IMR-90 (cell line): ENCODE measurements around the gene GXYLT1. TPM values are rescaled to one million over a fixed set of nuclear protein-coding genes. Genes with fewer than 3 reads are reported as not detected.

ENCODE experiments used
- ATAC-seq: fragments of 200-7000 bp; cut with Tn5 transposase; 2 replicates; pipeline ENCODE4 v1.9.1; 2020; ENCODE audit warnings: low read depth, mild to moderate bottlenecking, moderate library complexity
- BruUV-seq: library from RNA; stranded (reverse); fragments of 400-500 nt; replicated peaks from 2 replicates; lab custom pipeline; 2021; lab: Mats Ljungman, UMichigan
- CTCF ChIA-PET: fragments of 300-600 bp; formaldehyde crosslinking; extraction: SDS; loops from one replicate; lab custom pipeline; 2021; ENCODE audit warnings: antibody characterized with exemption; lab: Yijun Ruan, JAX
- POLR2A ChIA-PET: fragments of 300-600 bp; sonication (Branson Sonifier 250); formaldehyde crosslinking; loops from one replicate; lab custom pipeline; 2022; ENCODE audit warnings: antibody characterized with exemption; ENCODE audit not compliant: unreplicated experiment; lab: Charles Lee
- DNase-seq: peaks from one replicate; pipeline ENCODE4 v3.0.0; 2013
- H2AFZ ChIP-seq: replicated peaks from 2 replicates; pipeline ENCODE3; 2013; ENCODE audit warnings: low read length, mild to moderate bottlenecking; ENCODE audit not compliant: poor library complexity
- H2AK5ac ChIP-seq: 2 replicates; pipeline ENCODE4 v1.6.1; 2013; ENCODE audit warnings: low read depth, low read length, inconsistent platforms
- H2AK9ac ChIP-seq: replicated peaks from 2 replicates; pipeline ENCODE3; 2013; ENCODE audit warnings: mild to moderate bottlenecking, low read depth, low read length, moderate library complexity; ENCODE audit not compliant: poor library complexity
- H2BK120ac ChIP-seq: 2 replicates; pipeline ENCODE4 v1.6.1; 2013; ENCODE audit warnings: low read depth, low read length, inconsistent platforms
- H2BK15ac ChIP-seq: 3 replicates; pipeline ENCODE4 v1.6.1; 2013; ENCODE audit warnings: low read depth, low read length, inconsistent platforms
- H2BK20ac ChIP-seq: 2 replicates; pipeline ENCODE4 v1.6.1; 2013; ENCODE audit warnings: low read depth, mild to moderate bottlenecking, inconsistent platforms, low read length, moderate library complexity
- H2BK5ac ChIP-seq: 2 replicates; pipeline ENCODE4 v1.6.1; 2013; ENCODE audit warnings: mild to moderate bottlenecking, low read depth, low read length, inconsistent platforms; ENCODE audit not compliant: poor library complexity, severe bottlenecking
- H3K14ac ChIP-seq: replicated peaks from 2 replicates; pipeline ENCODE4 v1.6.1; 2013; ENCODE audit warnings: low read depth, low read length, inconsistent platforms
- H3K18ac ChIP-seq: 2 replicates; pipeline ENCODE4 v1.6.1; 2013; ENCODE audit warnings: low read depth, low read length, control low read depth
- H3K23ac ChIP-seq: 2 replicates; pipeline ENCODE4 v1.6.1; 2013; ENCODE audit warnings: low read depth, low read length, inconsistent platforms
- H3K27ac ChIP-seq: 2 replicates; pipeline ENCODE4 v1.5.1; 2013; ENCODE audit warnings: mild to moderate bottlenecking, control low read depth, low read length; ENCODE audit not compliant: insufficient read depth
- H3K27me3 ChIP-seq: 2 replicates; pipeline ENCODE4 v1.6.1; 2013; ENCODE audit warnings: low read length; ENCODE audit not compliant: control insufficient read depth, insufficient read depth
- H3K36me3 ChIP-seq: 2 replicates; pipeline ENCODE4 v1.6.1; 2013; ENCODE audit warnings: low read length, mixed read lengths; ENCODE audit not compliant: control insufficient read depth, insufficient read depth
- H3K4ac ChIP-seq: 2 replicates; pipeline ENCODE4 v1.6.1; 2013; ENCODE audit warnings: low read depth, low read length, inconsistent platforms
- H3K4me1 ChIP-seq: 2 replicates; pipeline ENCODE4 v1.6.1; 2013; ENCODE audit warnings: low read length, mixed read lengths; ENCODE audit not compliant: control insufficient read depth, insufficient read depth
- H3K4me2 ChIP-seq: 2 replicates; pipeline ENCODE4 v1.6.1; 2013; ENCODE audit warnings: low read depth, mild to moderate bottlenecking, control low read depth, low read length, moderate library complexity
- H3K4me3 ChIP-seq: 2 replicates; pipeline ENCODE4 v1.5.1; 2013; ENCODE audit warnings: low read depth, mild to moderate bottlenecking, control low read depth, low read length, moderate library complexity; ENCODE audit not compliant: insufficient read depth
- H3K56ac ChIP-seq: 2 replicates; pipeline ENCODE4 v1.6.1; 2013; ENCODE audit warnings: low read length, inconsistent platforms; ENCODE audit not compliant: insufficient read depth; ENCODE audit errors: extremely low read depth
- H3K79me1 ChIP-seq, 2 experiments: 2 replicates each; pipeline ENCODE4 v1.6.1; 2013; ENCODE audit warnings: low read length in 2 of 2, inconsistent platforms in 1 of 2, low read depth in 1 of 2
- H3K9ac ChIP-seq: 2 replicates; pipeline ENCODE4 v1.6.1; 2013; ENCODE audit warnings: low read depth, low read length, control low read depth
- H3K9me1 ChIP-seq: 2 replicates; pipeline ENCODE4 v1.6.1; 2013; ENCODE audit warnings: low read length, inconsistent platforms; ENCODE audit not compliant: insufficient read depth
- H3K9me3 ChIP-seq: 2 replicates; pipeline ENCODE4 v1.6.1; 2013; ENCODE audit warnings: low read length; ENCODE audit not compliant: control insufficient read depth, insufficient read depth
- H4K20me1 ChIP-seq: 2 replicates; pipeline ENCODE4 v1.6.1; 2013; ENCODE audit warnings: low read length, inconsistent platforms; ENCODE audit not compliant: insufficient read depth
- H4K5ac ChIP-seq: 2 replicates; pipeline ENCODE4 v1.6.1; 2013; ENCODE audit warnings: mild to moderate bottlenecking, low read depth, low read length, control low read depth
- H4K8ac ChIP-seq, 2 experiments: 2 replicates each; pipeline ENCODE4 v1.6.1; 2013; ENCODE audit warnings: low read depth in 2 of 2, low read length in 2 of 2, control low read depth in 1 of 2, inconsistent platforms in 1 of 2
- H4K91ac ChIP-seq: 2 replicates; pipeline ENCODE4 v1.6.1; 2013; ENCODE audit warnings: low read depth, low read length, inconsistent platforms; ENCODE audit not compliant: insufficient read depth
- BHLHE40 ChIP-seq: fragments of 150-350 bp; IDR thresholded peaks from 2 replicates; pipeline ENCODE4 v1.6.1; 2016; ENCODE audit warnings: mild to moderate bottlenecking, low read depth, low read length
- CEBPB ChIP-seq: IDR thresholded peaks from 2 replicates; pipeline ENCODE4 v1.6.1; 2012; ENCODE audit warnings: low read depth, low read length, improper control_type of control experiment
- CHD1 ChIP-seq: IDR thresholded peaks from 2 replicates; pipeline ENCODE4 v1.6.1; 2012; ENCODE audit warnings: low read depth, low read length, improper control_type of control experiment
- ELK1 ChIP-seq: fragments of 150-350 bp; IDR thresholded peaks from 2 replicates; pipeline ENCODE4 v1.6.1; 2016; ENCODE audit warnings: low read depth, mild to moderate bottlenecking, low read length, moderate library complexity, borderline replicate concordance
- FOS ChIP-seq: fragments of 150-350 bp; IDR thresholded peaks from 2 replicates; pipeline ENCODE4 v1.6.1; 2016; ENCODE audit warnings: low read depth, low read length
- MAFK ChIP-seq: IDR thresholded peaks from 2 replicates; pipeline ENCODE4 v1.6.1; 2012; ENCODE audit warnings: low read depth, low read length, improper control_type of control experiment
- MAZ ChIP-seq: IDR thresholded peaks from 2 replicates; pipeline ENCODE4 v1.6.1; 2012; ENCODE audit warnings: low read depth, mild to moderate bottlenecking, low read length, improper control_type of control experiment, moderate library complexity, borderline replicate concordance
- MXI1 ChIP-seq: IDR thresholded peaks from 2 replicates; pipeline ENCODE4 v1.6.1; 2012; ENCODE audit warnings: low read depth, mild to moderate bottlenecking, low read length, moderate library complexity, borderline replicate concordance
- NFE2L2 ChIP-seq: fragments of 150-350 bp; IDR thresholded peaks from 2 replicates; pipeline ENCODE4 v1.6.1; 2016; ENCODE audit warnings: low read depth, mild to moderate bottlenecking, low read length
- POLR2A ChIP-seq: IDR thresholded peaks from 2 replicates; pipeline ENCODE4 v1.6.1; 2012; ENCODE audit warnings: mild to moderate bottlenecking, low read depth, low read length
- RAD21 ChIP-seq: IDR thresholded peaks from 2 replicates; pipeline ENCODE4 v1.6.1; 2012; ENCODE audit warnings: low read length, improper control_type of control experiment
- RCOR1 ChIP-seq: IDR thresholded peaks from 2 replicates; pipeline ENCODE4 v1.6.1; 2012; ENCODE audit warnings: mild to moderate bottlenecking, low read length, improper control_type of control experiment; ENCODE audit not compliant: insufficient replicate concordance
- RFX5 ChIP-seq: IDR thresholded peaks from 2 replicates; pipeline ENCODE4 v1.8.0; 2012; ENCODE audit warnings: low read depth, mild to moderate bottlenecking, low read length, moderate library complexity
- SMC3 ChIP-seq: fragments of 150-350 bp; IDR thresholded peaks from 2 replicates; pipeline ENCODE4 v1.6.1; 2016; ENCODE audit warnings: low read depth, mild to moderate bottlenecking, antibody characterized with exemption, low read length, moderate library complexity
- WGBS, 2 experiments: methylation state at CpG; one replicate each; pipeline versions ENCODE4 v1.1.5 to v1.1.7; 2013; ENCODE audit warnings: missing lambda C conversion rate in 2 of 2; ENCODE audit not compliant: insufficient read length in 1 of 2; ENCODE audit errors: extremely low coverage in 2 of 2; 5-methylcytosine and 5-hydroxymethylcytosine counted together
- dilution Hi-C: fragments of 300-500 bp; cut with HindIII; formaldehyde crosslinking; loops from one replicate; pipeline ENCODE4 v1.14.3; 2018; ENCODE audit warnings: low sequenced_read_pairs; ENCODE audit not compliant: unreplicated experiment
- in situ Hi-C: fragments of 300-500 bp; cut with MboI; formaldehyde crosslinking; loops from 3 replicates; pipeline ENCODE4 v1.14.3; 2019; ENCODE audit warnings: low sequenced_read_pairs, inconsistent platforms, mixed read lengths
- intact Hi-C: fragments of 100-400 bp; cut with micrococcal nuclease; formaldehyde crosslinking; loops from 2 replicates; pipeline ENCODE4 v1.10.0; 2022
- polyA plus RNA-seq, 3 experiments: library from polyadenylated mRNA; depleted of rRNA; stranded (reverse); fragments of >200 nt; gene quantifications; 2 replicates each; pipeline ENCODE4 v1.2.3, GENCODE V29; 2012; ENCODE audit warnings: low replicate concordance in 1 of 3
- total RNA-seq: library from RNA; depleted of rRNA; stranded (reverse); fragments of >200 nt; gene quantifications from 2 replicates; pipeline ENCODE4 v1.2.3, GENCODE V29; 2012
- TF ChIP-seq, protein P1 (sequence below): conservative IDR thresholded peaks from 2 replicates; pipeline ENCODE4 v1.5.1; 2012; ENCODE audit warnings: mild to moderate bottlenecking, low read depth, low read length, improper control_type of control experiment
- TF ChIP-seq, protein P2 (sequence below): fragments of 150-350 bp; IDR thresholded peaks from 2 replicates; pipeline ENCODE4 v1.6.1; 2017; ENCODE audit warnings: mild to moderate bottlenecking, antibody characterized with exemption, low read length, low read depth

The GXYLT1 gene
- total and polyA plus RNA-seq, 2 of the 4 experiments (the other 2 are of a cell fraction): 8.5 to 8.6 TPM

DNA sequence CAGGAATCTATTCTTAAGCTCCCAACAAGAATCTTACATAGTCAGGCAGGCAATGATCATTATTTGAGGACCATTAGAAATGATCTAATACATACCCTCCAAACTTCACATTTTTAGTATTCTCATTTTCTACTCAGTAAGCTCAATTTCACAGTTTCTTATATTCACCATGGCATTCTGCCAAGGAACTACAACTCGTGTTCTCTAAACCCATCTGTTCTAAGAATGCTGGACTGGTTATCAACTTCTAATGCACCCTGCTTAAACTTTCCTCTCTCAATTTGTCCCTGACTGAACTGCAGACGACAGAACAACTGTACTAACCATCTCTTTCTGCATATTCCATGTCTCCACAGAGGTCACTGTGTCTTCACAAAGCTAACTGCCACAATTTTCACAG lies 58.6 kb downstream of the GXYLT1 start:
- POLR2A ChIA-PET: no interaction called here

More for the DNA sequence above, 58.6 kb downstream of the GXYLT1 start:
- CTCF ChIA-PET: no interaction called here
- H3K4me3 ChIP-seq: no peak overlapping the region
- no peak overlapping the region for H4K5ac ChIP-seq
- no peak overlapping the region for H3K4me2 ChIP-seq
- no peak overlapping the region for H3K14ac ChIP-seq
- no peaks in the 10 kb centered on the region for H3K9me3 ChIP-seq
- no peak overlapping the region for H3K4ac ChIP-seq
- H3K36me3 ChIP-seq: no peaks in the 10 kb centered on the region; the same call in 1 of the 2 replicates
- 21% methylated on average over 2 of the region's 2 CpGs; no CpG with 5 or more reads in 1 of the 2 experiments for WGBS, 2 experiments
- no peak overlapping the region for H2BK5ac ChIP-seq
- H2AK5ac ChIP-seq: no peak overlapping the region
- peaks cover 4 to 7% of the 10 kb centered on the region in 2 experiments; a peak in 2 of 4 replicates for H3K79me1 ChIP-seq
- H2BK120ac ChIP-seq: no peak overlapping the region
- no peak for ATAC-seq
- no peak overlapping the region for H2AK9ac ChIP-seq
- BruUV-seq: no TSS peak
- no peak for TF ChIP-seq RCOR1
- TF ChIP-seq BHLHE40: no peak
- no peak for TF ChIP-seq MXI1
- TF ChIP-seq ELK1: no peak
- TF ChIP-seq MAZ: no peak
- TF ChIP-seq MAFK: no peak
- TF ChIP-seq, protein P1, sequence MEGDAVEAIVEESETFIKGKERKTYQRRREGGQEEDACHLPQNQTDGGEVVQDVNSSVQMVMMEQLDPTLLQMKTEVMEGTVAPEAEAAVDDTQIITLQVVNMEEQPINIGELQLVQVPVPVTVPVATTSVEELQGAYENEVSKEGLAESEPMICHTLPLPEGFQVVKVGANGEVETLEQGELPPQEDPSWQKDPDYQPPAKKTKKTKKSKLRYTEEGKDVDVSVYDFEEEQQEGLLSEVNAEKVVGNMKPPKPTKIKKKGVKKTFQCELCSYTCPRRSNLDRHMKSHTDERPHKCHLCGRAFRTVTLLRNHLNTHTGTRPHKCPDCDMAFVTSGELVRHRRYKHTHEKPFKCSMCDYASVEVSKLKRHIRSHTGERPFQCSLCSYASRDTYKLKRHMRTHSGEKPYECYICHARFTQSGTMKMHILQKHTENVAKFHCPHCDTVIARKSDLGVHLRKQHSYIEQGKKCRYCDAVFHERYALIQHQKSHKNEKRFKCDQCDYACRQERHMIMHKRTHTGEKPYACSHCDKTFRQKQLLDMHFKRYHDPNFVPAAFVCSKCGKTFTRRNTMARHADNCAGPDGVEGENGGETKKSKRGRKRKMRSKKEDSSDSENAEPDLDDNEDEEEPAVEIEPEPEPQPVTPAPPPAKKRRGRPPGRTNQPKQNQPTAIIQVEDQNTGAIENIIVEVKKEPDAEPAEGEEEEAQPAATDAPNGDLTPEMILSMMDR: no peak
- TF ChIP-seq SMC3: no peak
- no peak for TF ChIP-seq POLR2A
- TF ChIP-seq, protein P2, sequence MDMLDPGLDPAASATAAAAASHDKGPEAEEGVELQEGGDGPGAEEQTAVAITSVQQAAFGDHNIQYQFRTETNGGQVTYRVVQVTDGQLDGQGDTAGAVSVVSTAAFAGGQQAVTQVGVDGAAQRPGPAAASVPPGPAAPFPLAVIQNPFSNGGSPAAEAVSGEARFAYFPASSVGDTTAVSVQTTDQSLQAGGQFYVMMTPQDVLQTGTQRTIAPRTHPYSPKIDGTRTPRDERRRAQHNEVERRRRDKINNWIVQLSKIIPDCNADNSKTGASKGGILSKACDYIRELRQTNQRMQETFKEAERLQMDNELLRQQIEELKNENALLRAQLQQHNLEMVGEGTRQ: no peak
- TF ChIP-seq FOS: no peak
- TF ChIP-seq RFX5: no peak
- TF ChIP-seq NFE2L2: no peak
- TF ChIP-seq RAD21: no peak
- TF ChIP-seq CEBPB: no peak
- TF ChIP-seq CHD1: no peak
- dilution Hi-C loops: no loop called here
- no peak overlapping the region for H4K8ac ChIP-seq
- H3K27ac ChIP-seq: no peak overlapping the region
- H3K4me1 ChIP-seq: no peaks in the 10 kb centered on the region
- no peak overlapping the region for H3K9ac ChIP-seq
- no peak overlapping the region for H4K91ac ChIP-seq
- no peak overlapping the region for H2AFZ ChIP-seq
- H2BK20ac ChIP-seq: no peak overlapping the region
- H3K56ac ChIP-seq: no peak overlapping the region
- no peak overlapping the region for H3K18ac ChIP-seq
- no peak overlapping the region for H3K23ac ChIP-seq
- in situ Hi-C loops: no loop called here
- no peak overlapping the region for H2BK15ac ChIP-seq
- DNase-seq: peak; percentile 63
- intact Hi-C loops: no loop called here
- no peaks in the 10 kb centered on the region for H3K9me1 ChIP-seq
- no peaks in the 10 kb centered on the region for H4K20me1 ChIP-seq
- no peaks in the 10 kb centered on the region for H3K27me3 ChIP-seq
